ENCODE measurements around the gene GAL3ST3.

- TF ChIP-seq CTCF (conservative IDR thresholded peaks at IDR 0.05 in 1 of 2, IDR thresholded peaks at IDR 0.05 in 1 of 2; ENCODE audit: extremely low read depth in 1 of 2, insufficient read depth in 1 of 2, low read depth in 1 of 2, low read length in 2 of 2) (no peak), EZH2 (IDR thresholded peaks at IDR 0.05; ENCODE audit: borderline replicate concordance, low read length) (no peak)
Observed at GRCh38 chr11:66070604-66071380, 21.8 kb upstream of the GAL3ST3 start.

All from mammary epithelial cell (primary cell).